Naive B cell (primary cell): ENCODE measurements around the gene HNMT. TPM values are rescaled to one million over a fixed set of nuclear protein-coding genes. Genes with fewer than 3 reads are reported as not detected.
"Not testable (repeated sequence)": the region's sequence is repeated elsewhere in the genome, so short reads cannot be mapped to it uniquely, and the experiment has no call there.

ENCODE experiments used
- ATAC-seq, 2 donors: fragments of 150-1000 bp; cut with Tn5 transposase; 2 replicates each; pipeline ENCODE4 v1.10.0; 2021; ENCODE audit warnings: low read depth in 2 of 2, mild to moderate bottlenecking in 2 of 2, moderate library complexity in 2 of 2
- DNase-seq: peaks from one replicate; pipeline ENCODE4 v3.0.0; 2022
- H3K27ac Mint-ChIP-seq, 6 donors: one replicate each; pipeline ENCODE4 v1.8.0; 2020 to 2022; ENCODE audit warnings: mild to moderate bottlenecking in 6 of 6, mixed read lengths in 6 of 6, moderate library complexity in 5 of 6, inconsistent platforms in 2 of 6
- H3K27me3 Mint-ChIP-seq, 3 donors: one replicate each; pipeline ENCODE4 v1.8.0; 2021 to 2022; ENCODE audit warnings: mixed read lengths in 3 of 3, mild to moderate bottlenecking in 1 of 3
- H3K36me3 Mint-ChIP-seq, 2 donors: one replicate each; pipeline ENCODE4 v1.8.0; 2020 to 2022; ENCODE audit warnings: mixed read lengths in 2 of 2, inconsistent platforms in 1 of 2, mild to moderate bottlenecking in 1 of 2
- H3K4me1 Mint-ChIP-seq, 3 donors: one replicate each; pipeline ENCODE4 v1.8.0; 2020 to 2022; ENCODE audit warnings: mixed read lengths in 3 of 3, inconsistent platforms in 1 of 3, mild to moderate bottlenecking in 1 of 3, moderate library complexity in 1 of 3
- H3K4me3 Mint-ChIP-seq, 8 donors: one replicate each; pipeline ENCODE4 v1.8.0; 2020 to 2022; ENCODE audit warnings: mild to moderate bottlenecking in 8 of 8, mixed read lengths in 8 of 8, moderate library complexity in 8 of 8, inconsistent platforms in 2 of 8
- H3K9me3 Mint-ChIP-seq, 7 donors: one replicate each; pipeline ENCODE4 v1.8.0; 2020 to 2022; ENCODE audit warnings: mixed read lengths in 7 of 7, mild to moderate bottlenecking in 5 of 7, inconsistent platforms in 2 of 7, moderate library complexity in 1 of 7
- polyA plus RNA-seq, 6 donors: library from polyadenylated mRNA; unstranded; fragments of 300-500 nt; fragmentation: Illumina TruSeq; gene quantifications; one replicate each; pipeline ENCODE4 v1.2.3, GENCODE V29; 2021; ENCODE audit warnings: low read depth in 6 of 6

HNMT gene
- under 1 TPM in 2 of 6 donors, not detected in 4; 0.17 to 0.97 TPM for polyA plus RNA-seq

DNA sequence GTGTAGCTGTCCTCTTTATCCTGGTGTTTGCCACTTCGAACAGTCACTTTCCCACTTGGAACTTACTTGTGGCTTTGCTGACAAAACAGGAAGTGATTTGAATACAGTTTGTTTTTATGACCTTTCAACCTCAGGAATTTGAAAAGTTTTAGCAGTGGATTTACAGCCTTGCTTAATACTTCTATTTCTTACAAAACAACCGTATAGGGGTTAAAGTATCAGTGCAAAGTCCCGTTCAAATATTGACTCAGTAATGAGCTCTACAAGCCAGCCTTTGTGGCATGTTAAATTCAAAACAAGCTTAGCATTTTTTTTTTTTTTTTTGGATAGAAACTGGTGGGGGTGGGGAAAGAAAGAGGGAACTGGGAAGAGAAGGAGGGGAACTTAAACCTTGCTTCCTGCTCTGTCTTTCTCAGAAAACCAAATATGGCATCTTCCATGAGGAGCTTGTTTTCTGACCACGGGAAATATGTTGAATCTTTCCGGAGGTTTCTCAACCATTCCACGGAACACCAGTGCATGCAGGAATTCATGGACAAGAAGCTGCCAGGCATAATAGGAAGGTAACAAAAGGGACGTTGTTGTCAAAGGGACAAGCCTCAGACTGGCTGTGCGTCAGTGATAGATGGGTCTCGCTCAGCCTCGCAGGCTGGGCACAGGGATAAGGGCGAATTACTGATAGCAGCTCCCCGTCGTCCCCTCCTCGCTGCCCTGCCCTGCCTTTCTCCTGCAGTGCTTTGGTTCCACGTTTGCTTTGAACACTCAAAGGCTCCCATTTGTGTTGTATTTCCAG is at the start of gene HNMT:
HNMT (plus strand) TSS at position 408 of the 793 bp plus-strand sequence; CDS start at position 427, 19 bp downstream.
- Mint-ChIP-seq H3K9me3 (peaks cover 0 to 3% (median 0%) of the 10 kb centered on the region in 7 donors), H3K36me3 (no peaks in the 10 kb centered on the region), H3K27me3 (peaks cover 5 to 6% (median 6%) of the 10 kb centered on the region in 3 donors), H3K4me3 (no peak within 1 kb of the TSS), H3K4me1 (no peaks in the 10 kb centered on the region), H3K27ac (no peak within 1 kb of the TSS)
- ATAC-seq: no peak
- DNase-seq: no peak

DNA sequence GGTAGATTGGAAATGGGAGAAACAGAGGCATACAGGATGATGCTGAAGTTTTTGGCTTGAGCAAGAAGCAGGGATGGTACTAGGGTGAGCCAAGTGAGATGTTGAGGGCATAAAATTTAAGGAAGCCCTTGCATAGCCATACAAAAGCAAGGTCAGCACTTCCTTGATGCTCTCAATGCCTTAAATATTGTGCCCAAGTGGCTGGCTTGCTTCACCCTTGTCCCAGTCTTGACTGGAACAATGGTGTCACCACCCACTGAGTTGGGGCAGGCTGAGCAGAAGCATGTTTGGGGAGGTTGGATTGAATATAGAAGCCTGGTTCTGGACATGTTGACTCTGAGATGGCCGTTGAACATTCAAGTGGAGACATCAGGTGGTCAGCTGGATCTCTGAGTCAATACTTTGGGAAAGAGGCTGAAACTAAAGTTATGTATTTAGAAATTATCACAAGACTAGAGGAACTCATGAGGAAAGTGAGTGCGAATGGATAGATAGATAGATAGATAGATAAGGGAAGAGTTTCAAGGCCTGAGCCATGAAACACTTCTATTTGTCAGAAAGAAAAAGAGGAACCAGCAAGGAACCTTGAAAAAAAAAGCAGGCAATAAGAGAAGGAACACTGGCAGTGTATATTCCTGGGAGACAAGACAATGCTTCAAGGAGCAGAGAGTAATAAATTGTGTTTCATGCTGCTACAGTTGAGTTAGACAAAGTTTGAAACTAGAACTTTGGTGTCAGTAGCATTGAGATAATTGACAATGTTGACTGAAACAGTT is 43.0 kb upstream of the HNMT start:
- H3K4me3 Mint-ChIP-seq: no peak overlapping the region
- H3K9me3 Mint-ChIP-seq: no peaks in the 10 kb centered on the region
- no peak overlapping the region for H3K27ac Mint-ChIP-seq
- H3K4me1 Mint-ChIP-seq: no peaks in the 10 kb centered on the region
- peaks cover 0 to 8% (median 4%) of the 10 kb centered on the region in 3 donors for H3K27me3 Mint-ChIP-seq
- H3K36me3 Mint-ChIP-seq: no peaks in the 10 kb centered on the region
- DNase-seq (no peak), ATAC-seq (no peak)

DNA sequence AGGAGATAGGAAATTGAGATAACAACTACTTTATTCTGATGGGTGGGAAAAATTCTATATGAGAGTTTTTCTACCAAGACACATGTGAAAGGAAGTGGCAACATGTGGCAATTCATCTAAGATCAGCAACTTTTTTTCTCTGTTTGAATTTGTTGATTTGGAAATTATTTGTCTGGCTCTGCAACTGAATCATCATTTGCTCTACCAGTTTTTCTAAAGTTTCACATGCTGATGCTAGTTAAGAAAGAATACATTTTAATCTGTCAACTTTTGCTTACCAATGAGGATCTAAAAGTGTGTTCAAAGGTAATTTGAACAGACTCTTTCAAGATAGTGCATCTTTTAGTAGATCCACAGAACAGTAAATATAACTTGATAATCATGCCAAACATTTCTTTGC is 42.1 kb upstream of the HNMT start:
- H3K27ac Mint-ChIP-seq, H3K4me3 Mint-ChIP-seq, ATAC-seq, H3K4me1 Mint-ChIP-seq, H3K9me3 Mint-ChIP-seq, H3K27me3 Mint-ChIP-seq, DNase-seq, H3K36me3 Mint-ChIP-seq: not testable (repeated sequence)

DNA sequence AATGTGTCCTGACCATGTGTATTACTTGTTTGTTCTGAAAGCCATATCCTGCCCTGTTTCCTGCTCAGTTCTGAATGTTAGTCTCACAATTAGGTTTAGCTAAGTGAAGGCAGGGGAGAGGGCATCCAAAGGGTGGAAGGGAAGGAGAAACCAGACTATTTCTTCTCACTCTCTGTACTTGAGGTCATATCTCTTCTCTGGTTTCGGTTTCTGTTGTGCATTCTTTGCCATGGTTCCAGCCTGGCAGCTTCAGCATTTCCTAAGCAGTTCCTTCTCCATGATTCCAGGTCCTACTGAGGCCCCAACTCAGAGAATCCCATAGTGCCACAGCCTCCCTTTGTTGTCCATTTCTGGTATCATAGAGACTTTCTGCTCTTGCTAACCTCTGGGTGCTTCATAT is 40.3 kb upstream of the HNMT start:
- ATAC-seq (no peak), DNase-seq (no peak)
- H3K27ac Mint-ChIP-seq: no peak overlapping the region
- H3K36me3 Mint-ChIP-seq: no peaks in the 10 kb centered on the region
- no peaks in the 10 kb centered on the region for H3K4me1 Mint-ChIP-seq
- H3K27me3 Mint-ChIP-seq: peaks cover 0 to 8% (median 4%) of the 10 kb centered on the region in 3 donors
- H3K9me3 Mint-ChIP-seq: no peaks in the 10 kb centered on the region
- H3K4me3 Mint-ChIP-seq: no peak overlapping the region

DNA sequence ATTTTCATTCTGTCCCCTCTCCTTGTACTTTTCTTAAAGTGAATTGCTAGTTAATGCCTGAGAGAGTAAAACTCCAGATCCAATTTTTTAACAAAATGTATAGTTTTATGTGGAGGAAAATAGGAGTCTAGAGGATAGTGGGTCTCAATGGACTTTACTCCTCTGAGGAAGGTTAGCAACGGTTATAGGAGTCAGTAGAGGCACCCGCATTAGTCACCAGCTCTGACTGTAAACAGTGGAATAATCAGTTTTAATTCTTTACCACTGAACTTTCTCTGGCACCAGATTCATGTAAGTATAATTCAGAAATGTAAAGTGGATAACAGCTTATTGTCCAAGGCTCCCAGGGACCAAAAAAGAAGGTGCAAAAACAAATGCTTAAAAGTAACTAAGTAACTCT is 38.7 kb upstream of the HNMT start:
- Mint-ChIP-seq H3K27me3 (no peaks in the 10 kb centered on the region), H3K4me1 (no peaks in the 10 kb centered on the region)

DNA sequence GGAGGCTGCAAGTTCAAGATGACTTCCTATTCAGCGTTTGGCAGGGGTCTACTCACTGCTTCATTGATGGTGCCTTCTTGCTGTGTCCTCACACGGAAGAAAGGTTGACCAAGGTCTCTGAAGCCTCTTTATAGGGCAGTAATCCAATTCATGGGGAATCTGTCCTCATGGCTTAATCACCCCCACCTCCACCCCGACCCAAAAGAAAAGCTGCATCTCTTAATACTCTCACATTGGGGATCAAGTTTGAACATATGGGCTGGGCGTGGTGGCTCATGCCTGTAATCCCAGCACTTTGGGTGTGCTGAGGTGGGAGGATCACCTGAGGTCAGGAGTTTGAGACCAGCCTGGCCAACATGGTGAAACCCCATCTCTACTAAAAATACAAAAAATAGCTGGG is 36.4 kb upstream of the HNMT start:
- Mint-ChIP-seq H3K4me3 (no peak overlapping the region), H3K9me3 (no peaks in the 10 kb centered on the region), H3K27ac (no peak overlapping the region), H3K4me1 (no peaks in the 10 kb centered on the region), H3K36me3 (no peaks in the 10 kb centered on the region), H3K27me3 (peaks cover 0 to 5% (median 0%) of the 10 kb centered on the region in 3 donors)
- ATAC-seq: no peak
- DNase-seq: no peak

More for the DNA sequence above, 38.7 kb upstream of the HNMT start:
- Mint-ChIP-seq H3K27ac (no peak overlapping the region), H3K9me3 (no peaks in the 10 kb centered on the region), H3K4me3 (no peak overlapping the region), H3K36me3 (no peaks in the 10 kb centered on the region)
- ATAC-seq (no peak), DNase-seq (no peak)

DNA sequence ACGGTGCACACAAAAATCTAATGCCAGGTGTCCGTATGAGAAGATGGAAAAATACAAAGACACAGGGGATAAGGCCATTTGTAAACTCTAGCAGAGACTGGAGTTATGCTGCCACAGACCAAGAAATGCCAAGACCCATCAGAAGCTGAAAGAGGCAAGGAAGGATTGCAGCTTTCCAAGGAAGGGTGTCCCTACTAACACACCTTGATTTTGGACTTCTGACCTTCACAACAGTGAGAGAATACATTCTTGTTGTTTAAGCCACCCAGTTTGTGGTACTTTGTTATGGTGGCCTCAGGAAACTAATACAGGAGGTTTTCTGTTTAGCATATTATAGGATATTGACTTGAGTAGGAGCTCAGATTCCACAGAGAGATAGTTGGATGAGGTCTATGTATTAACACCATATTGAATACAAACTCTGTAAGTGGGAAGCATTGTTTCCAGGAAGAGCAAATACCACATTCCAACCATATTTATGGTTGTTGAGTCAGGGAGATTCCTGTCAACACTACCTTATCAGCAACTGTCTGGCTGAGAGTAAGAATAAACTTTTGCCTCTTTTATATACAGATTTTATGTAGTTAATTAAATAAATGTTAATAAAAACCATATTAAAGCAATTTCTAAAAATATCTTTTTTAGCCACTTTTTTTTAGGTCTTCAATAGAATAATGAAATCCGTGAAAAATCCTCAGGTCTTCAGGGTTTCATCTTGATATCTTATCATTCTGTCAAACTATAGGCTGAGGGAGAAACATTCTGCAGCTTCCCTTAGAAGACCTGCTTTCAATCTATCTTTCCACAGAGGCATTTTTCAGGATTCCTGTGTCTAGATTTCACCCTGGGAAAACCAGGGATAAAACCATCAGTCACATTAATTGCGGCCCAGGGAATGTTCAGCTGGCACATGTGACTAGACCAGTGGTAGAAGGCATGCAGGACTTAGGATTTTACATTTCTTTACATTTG is 35.4 kb upstream of the HNMT start:
- H3K27ac Mint-ChIP-seq: no peak overlapping the region
- peaks cover 0 to 5% (median 0%) of the 10 kb centered on the region in 3 donors for H3K27me3 Mint-ChIP-seq
- H3K4me1 Mint-ChIP-seq: no peaks in the 10 kb centered on the region

DNA sequence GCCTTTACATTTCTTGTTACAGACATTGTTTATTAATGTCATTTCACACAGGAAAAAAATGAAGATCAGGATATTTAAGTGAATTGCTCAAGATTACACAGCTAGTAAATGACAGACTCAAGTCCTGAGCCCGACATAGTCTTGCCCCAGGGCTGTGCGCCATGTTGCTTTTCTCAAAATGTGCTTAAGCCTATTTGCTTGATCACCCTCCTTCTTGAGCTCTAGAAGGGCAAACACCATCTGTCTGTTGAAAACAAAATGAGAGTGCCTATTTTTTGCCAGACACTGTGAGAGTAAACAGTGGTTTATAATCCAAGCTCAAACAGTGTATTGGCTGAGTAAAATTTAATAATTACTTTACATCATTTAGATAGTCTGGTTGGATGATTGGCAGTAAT is 34.8 kb upstream of the HNMT start:
- Mint-ChIP-seq H3K36me3 (no peaks in the 10 kb centered on the region), H3K4me3 (no peak overlapping the region), H3K27ac (no peak overlapping the region), H3K9me3 (no peaks in the 10 kb centered on the region), H3K27me3 (peaks cover 0 to 5% (median 0%) of the 10 kb centered on the region in 3 donors), H3K4me1 (no peaks in the 10 kb centered on the region)
- DNase-seq (no peak), ATAC-seq (no peak)

More for the DNA sequence above, 35.4 kb upstream of the HNMT start:
- no peak overlapping the region for H3K4me3 Mint-ChIP-seq
- DNase-seq (no peak), ATAC-seq (no peak)
- no peaks in the 10 kb centered on the region for H3K36me3 Mint-ChIP-seq
- H3K9me3 Mint-ChIP-seq: no peaks in the 10 kb centered on the region

DNA sequence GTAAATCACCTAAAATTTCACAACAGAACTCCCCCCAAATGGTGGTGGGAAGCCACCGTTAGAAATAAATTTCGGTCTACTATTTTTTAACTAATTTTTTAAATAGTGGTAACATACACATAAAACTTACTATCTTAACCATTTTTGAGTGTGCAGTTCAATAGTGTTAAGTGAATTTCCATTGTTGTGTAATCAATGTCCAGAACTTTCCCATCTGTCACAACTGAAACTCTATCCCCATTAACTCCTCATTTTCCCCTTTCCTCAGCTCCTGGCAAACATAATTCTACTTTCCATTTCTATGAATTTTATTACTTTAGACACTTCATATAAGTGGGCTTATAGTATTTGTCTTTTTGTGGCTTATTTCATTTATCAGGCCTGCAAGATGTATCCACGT is 34.1 kb upstream of the HNMT start:
- Mint-ChIP-seq H3K9me3 (peaks cover 0 to 2% (median 0%) of the 10 kb centered on the region in 7 donors), H3K4me3 (no peak overlapping the region)

DNA sequence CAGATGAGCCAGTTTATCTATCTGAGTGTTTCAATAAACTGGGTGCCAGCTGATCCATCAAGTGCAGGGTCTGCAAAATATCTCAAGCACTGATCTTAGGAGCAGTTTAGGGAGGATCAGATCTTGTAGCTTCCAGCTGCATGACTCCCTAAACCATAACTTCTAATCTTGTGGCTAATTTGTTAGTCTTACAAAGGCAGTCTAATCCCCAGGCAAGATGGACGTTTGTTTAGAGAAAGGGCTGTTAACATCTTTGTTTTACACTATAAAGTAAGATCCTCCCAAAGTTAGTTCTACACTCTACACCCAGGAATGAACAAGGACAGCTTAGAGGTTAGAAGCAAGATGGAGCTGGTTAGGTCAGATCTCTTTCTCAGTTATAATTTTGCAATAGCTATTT is 28.7 kb upstream of the HNMT start:
- DNase-seq (no peak), ATAC-seq (no peak)
- H3K4me1 Mint-ChIP-seq: no peaks in the 10 kb centered on the region
- H3K27ac Mint-ChIP-seq: no peak overlapping the region
- H3K9me3 Mint-ChIP-seq: peaks cover 0 to 6% (median 0%) of the 10 kb centered on the region in 7 donors
- H3K27me3 Mint-ChIP-seq: peaks cover 0 to 10% (median 0%) of the 10 kb centered on the region in 3 donors
- no peaks in the 10 kb centered on the region for H3K36me3 Mint-ChIP-seq
- no peak overlapping the region for H3K4me3 Mint-ChIP-seq

More for the DNA sequence above, 34.1 kb upstream of the HNMT start:
- no peaks in the 10 kb centered on the region for H3K4me1 Mint-ChIP-seq
- DNase-seq (no peak), ATAC-seq (no peak)
- H3K36me3 Mint-ChIP-seq: no peaks in the 10 kb centered on the region
- H3K27me3 Mint-ChIP-seq: peaks cover 0 to 5% (median 0%) of the 10 kb centered on the region in 3 donors
- H3K27ac Mint-ChIP-seq: no peak overlapping the region

DNA sequence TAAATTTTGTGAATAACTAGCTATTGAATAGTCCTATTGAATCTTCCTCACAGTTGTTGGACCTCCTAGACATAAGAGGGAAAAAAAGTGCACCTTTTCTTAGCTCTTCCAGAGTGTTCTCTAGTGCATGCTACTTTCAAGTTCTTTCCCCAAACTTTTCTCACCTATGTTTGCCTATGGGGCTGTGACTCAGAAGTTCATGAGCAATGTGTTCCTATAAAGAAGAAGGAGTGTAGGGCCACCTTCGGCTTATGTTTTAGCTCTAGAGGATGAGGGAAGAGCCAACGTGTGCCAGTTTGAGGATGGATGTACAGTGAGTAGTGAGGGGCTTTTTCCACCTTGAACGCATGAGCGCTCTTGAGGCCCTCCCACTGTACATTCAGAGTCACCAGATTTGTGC is 27.0 kb upstream of the HNMT start:
- no peaks in the 10 kb centered on the region for H3K36me3 Mint-ChIP-seq
- H3K4me3 Mint-ChIP-seq: no peak overlapping the region
- H3K27me3 Mint-ChIP-seq: peaks cover 0 to 5% (median 0%) of the 10 kb centered on the region in 3 donors
- no peak overlapping the region for H3K27ac Mint-ChIP-seq
- ATAC-seq (no peak), DNase-seq (no peak)
- no peaks in the 10 kb centered on the region for H3K4me1 Mint-ChIP-seq
- H3K9me3 Mint-ChIP-seq: peaks cover 0 to 6% (median 0%) of the 10 kb centered on the region in 7 donors

DNA sequence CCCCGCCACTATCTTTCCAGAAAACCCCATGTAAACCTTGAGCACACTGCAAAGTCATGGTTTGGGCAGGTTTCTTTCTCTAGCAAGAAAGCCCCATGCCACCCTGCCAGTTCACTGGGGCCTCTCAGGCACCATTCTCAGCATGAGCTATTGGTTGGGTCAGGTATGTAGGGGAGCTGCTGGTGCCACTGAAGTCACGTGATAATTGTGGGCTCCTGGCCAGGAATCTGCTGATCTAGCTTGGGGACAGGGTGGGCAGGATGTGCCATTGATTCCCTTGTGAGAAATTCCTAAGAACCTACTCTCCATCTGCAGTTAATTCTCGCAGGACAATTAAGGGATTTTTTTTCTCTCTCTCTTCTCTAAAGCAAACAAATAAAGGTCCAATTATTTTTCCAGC is 26.5 kb upstream of the HNMT start:
- no peaks in the 10 kb centered on the region for H3K36me3 Mint-ChIP-seq
- DNase-seq (no peak), ATAC-seq (no peak)
- no peak overlapping the region for H3K4me3 Mint-ChIP-seq
- no peaks in the 10 kb centered on the region for H3K4me1 Mint-ChIP-seq
- peaks cover 0 to 5% (median 0%) of the 10 kb centered on the region in 3 donors for H3K27me3 Mint-ChIP-seq
- no peak overlapping the region for H3K27ac Mint-ChIP-seq
- H3K9me3 Mint-ChIP-seq: peaks cover 0 to 6% (median 0%) of the 10 kb centered on the region in 7 donors

DNA sequence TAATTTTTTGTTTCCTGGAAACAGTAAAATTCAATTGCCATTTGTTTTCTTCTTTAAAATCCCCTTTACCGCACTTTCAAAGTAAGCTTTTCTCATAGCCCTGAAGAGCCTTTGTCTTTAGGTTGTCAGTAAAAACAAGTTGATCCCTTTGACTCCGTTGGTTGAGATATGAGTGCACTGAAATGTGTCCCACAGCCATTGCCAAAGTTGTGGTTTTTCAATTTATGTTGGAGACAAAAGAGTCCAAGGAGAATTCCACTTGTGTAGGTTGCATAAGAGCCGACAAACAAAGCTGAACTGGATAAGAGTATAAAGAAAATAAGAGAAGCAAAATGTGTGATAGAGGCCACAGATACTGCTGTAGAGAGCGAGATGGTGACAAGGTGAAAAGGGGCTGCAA is 26.1 kb upstream of the HNMT start:
- no peak for ATAC-seq
- no peak overlapping the region for H3K27ac Mint-ChIP-seq

More for the DNA sequence above, 26.1 kb upstream of the HNMT start:
- Mint-ChIP-seq H3K27me3 (peaks cover 0 to 5% (median 0%) of the 10 kb centered on the region in 3 donors), H3K9me3 (peaks cover 0 to 6% (median 0%) of the 10 kb centered on the region in 7 donors), H3K4me3 (no peak overlapping the region), H3K36me3 (no peaks in the 10 kb centered on the region), H3K4me1 (no peaks in the 10 kb centered on the region)
- DNase-seq: no peak
